K562 (cell line): ENCODE data around the gene CFAP69. TPM values are rescaled to one million over a fixed set of nuclear protein-coding genes. Genes with fewer than 3 reads are reported as not detected.

Experiments
- ATAC-seq: fragments of 200-7000 bp; cut with Tn5 transposase; 3 replicates; pipeline ENCODE4 v1.9.1; 2020; ENCODE audit warnings: moderate library complexity
- BruUV-seq: library from RNA; stranded (reverse); fragments of 400-500 nt; replicated peaks from 2 replicates; lab custom pipeline; 2021; lab: Mats Ljungman, UMichigan
- CTCF ChIA-PET: fragments of 300-600 bp; formaldehyde crosslinking; extraction: SDS; loops from one replicate; lab custom pipeline; 2021; ENCODE audit warnings: low intra/inter-chr PET ratio; lab: Yijun Ruan, JAX
- POLR2A ChIA-PET: fragments of 300-600, 350-650 bp; sonication (Branson Sonifier 250); formaldehyde crosslinking; extraction: SDS; loops from one replicate; lab custom pipeline; 2021; ENCODE audit warnings: antibody characterized with exemption, inconsistent platforms; lab: Yijun Ruan, JAX
- DNase-seq, 4 experiments: peaks; one replicate each; pipeline versions ENCODE4 v3.0.0 to v3.0.0-alpha.2; 2011 to 2018; ENCODE audit warnings: low spot score in 3 of 4, mixed read lengths in 3 of 4; ENCODE audit errors: extremely low read depth in 1 of 4
- FAIRE-seq: peaks from 2 replicates; lab custom pipeline; 2011; peaks lifted over from hg19 to GRCh38; lab: Jason Lieb, UNC
- H2AFZ ChIP-seq: 2 replicates; pipeline ENCODE4 v1.6.0; 2011; ENCODE audit warnings: low read depth, low read length, control low read depth, inconsistent platforms
- H3K27ac ChIP-seq: fragments of 200-600 bp; 3 replicates; pipeline ENCODE4 v1.8.0; 2011; ENCODE audit warnings: low read depth, mild to moderate bottlenecking, control low read depth, inconsistent platforms, low read length, moderate library complexity, mixed read lengths; ENCODE audit errors: extremely low read depth
- H3K27me3 ChIP-seq, 2 experiments: fragments of 300-600 bp in 1 of 2; 2 replicates in 1 of 2; 3 replicates in 1 of 2; pipeline versions ENCODE4 v1.6.0 to v1.8.0; 2011; ENCODE audit warnings: inconsistent platforms in 2 of 2, low read length in 2 of 2, mild to moderate bottlenecking in 1 of 2, mixed read lengths in 1 of 2, moderate library complexity in 1 of 2; ENCODE audit not compliant: control insufficient read depth in 2 of 2, insufficient read depth in 2 of 2
- H3K36me3 ChIP-seq: fragments of 300-600 bp; 3 replicates; pipeline ENCODE4 v1.8.0; 2011; ENCODE audit warnings: mild to moderate bottlenecking, low read length, inconsistent platforms; ENCODE audit not compliant: control insufficient read depth, insufficient read depth
- H3K4me1 ChIP-seq, 2 experiments: fragments of 200-600 bp in 1 of 2; replicated peaks in 1 of 2; 2 replicates in 1 of 2; 3 replicates in 1 of 2; pipeline versions ENCODE4 v1.5.1 to v1.8.0; 2011; ENCODE audit warnings: inconsistent platforms in 2 of 2, low read length in 2 of 2, mild to moderate bottlenecking in 1 of 2, mixed read lengths in 1 of 2, moderate library complexity in 1 of 2; ENCODE audit not compliant: control insufficient read depth in 2 of 2, insufficient read depth in 2 of 2
- H3K4me2 ChIP-seq: 2 replicates; pipeline ENCODE4 v1.6.1; 2011; ENCODE audit warnings: low read length, control low read depth, inconsistent platforms, mixed read lengths; ENCODE audit not compliant: insufficient read depth
- H3K4me3 ChIP-seq: fragments of 200-600 bp; sonication (generic), shearing (Covaris generic); 2 replicates; pipeline ENCODE4 v1.5.1; 2016; ENCODE audit warnings: control low read depth, inconsistent platforms
- H3K79me2 ChIP-seq: fragments of 200-600 bp; 3 replicates; pipeline ENCODE4 v1.8.0; 2011; ENCODE audit warnings: low read length, inconsistent platforms; ENCODE audit not compliant: control insufficient read depth, insufficient read depth
- H3K9ac ChIP-seq, 2 experiments: 2 replicates each; pipeline versions ENCODE4 v1.6.0 to v1.6.1; 2011; ENCODE audit warnings: low read depth in 2 of 2, low read length in 2 of 2, control low read depth in 1 of 2, inconsistent platforms in 1 of 2, mild to moderate bottlenecking in 1 of 2, mixed read lengths in 1 of 2; ENCODE audit not compliant: insufficient read depth in 1 of 2
- H3K9me1 ChIP-seq: one replicate; pipeline ENCODE4 v1.6.0; 2011; ENCODE audit warnings: inconsistent platforms, mild to moderate bottlenecking, low read length, moderate library complexity; ENCODE audit not compliant: control insufficient read depth, insufficient read depth
- H3K9me3 ChIP-seq: replicated peaks from 2 replicates; pipeline ENCODE4 v1.5.1; 2011; ENCODE audit warnings: low read depth, low read length, inconsistent platforms; ENCODE audit not compliant: control insufficient read depth, insufficient read depth
- H4K20me1 ChIP-seq: replicated peaks from 2 replicates; pipeline ENCODE4 v1.6.1; 2011; ENCODE audit warnings: low read length, inconsistent platforms, mixed read lengths; ENCODE audit not compliant: control insufficient read depth, insufficient read depth
- ETV5 ChIP-seq: sonication (generic); formaldehyde crosslinking; IDR thresholded peaks from 2 replicates; pipeline ENCODE4 v1.4.0; 2020; ENCODE audit warnings: low read depth, mild to moderate bottlenecking, missing genetic modification reagents
- MCM5 ChIP-seq: fragments of 450-650 bp; IDR thresholded peaks from 2 replicates; pipeline ENCODE4 v1.6.1; 2016; ENCODE audit warnings: low read depth
- PCBP2 ChIP-seq: fragments of 200-400 bp; formaldehyde crosslinking; IDR thresholded peaks from 2 replicates; pipeline ENCODE4 v1.6.1; 2018; ENCODE audit warnings: low read length, low read depth, mild to moderate bottlenecking, moderate library complexity; ENCODE audit not compliant: poor library complexity, severe bottlenecking
- PHTF2 ChIP-seq: fragments of 250-450 bp; sonication (Bioruptor Pico); IDR thresholded peaks from 2 replicates; pipeline ENCODE4 v1.5.0; 2021; ENCODE audit warnings: mild to moderate bottlenecking
- RBM25 ChIP-seq: fragments of 200-400 bp; formaldehyde crosslinking; IDR thresholded peaks from 2 replicates; pipeline ENCODE4 v1.6.1; 2018; ENCODE audit warnings: low read length, low read depth, moderate library complexity; ENCODE audit not compliant: severe bottlenecking
- RFX5 ChIP-seq: IDR thresholded peaks from 2 replicates; pipeline ENCODE4 v1.6.1; 2011; ENCODE audit warnings: low read depth, mild to moderate bottlenecking, improper control_type of control experiment, low read length
- ZBTB33 ChIP-seq: sonication (generic); formaldehyde crosslinking; IDR thresholded peaks from 2 replicates; pipeline ENCODE4 v1.8.1; 2023; ENCODE audit warnings: mild to moderate bottlenecking, missing genetic modification reagents
- ZNF197 ChIP-seq: fragments of 200-800 bp; sonication (Bioruptor generic); IDR thresholded peaks from 2 replicates; pipeline ENCODE4 v1.6.1; 2016; ENCODE audit warnings: low read depth, missing genetic modification characterization, missing compliant biosample characterization
- ZNF408 ChIP-seq: fragments of 250-450 bp; sonication (Bioruptor Pico); IDR thresholded peaks from 2 replicates; pipeline ENCODE4 v1.4.0; 2020; ENCODE audit warnings: low read depth, mild to moderate bottlenecking, moderate library complexity
- WGBS: fragments of 100-300 bp; shearing (Covaris generic); methylation state at CpG from one replicate; pipeline ENCODE4 v1.1.6; 2016; ENCODE audit warnings: low coverage, mixed read lengths; ENCODE audit not compliant: insufficient coverage; ENCODE audit errors: missing lambda C conversion rate; 5-methylcytosine and 5-hydroxymethylcytosine counted together
- in situ Hi-C: fragments of 300-500 bp; cut with MboI; formaldehyde crosslinking; loops from 4 replicates; pipeline ENCODE4 v1.15.0; 2018; ENCODE audit warnings: inconsistent platforms, mixed read lengths
- intact Hi-C: fragments of 100-400 bp; cut with micrococcal nuclease; formaldehyde crosslinking; loops from 2 replicates; pipeline ENCODE4 v1.14.2; 2022
- polyA plus RNA-seq, 8 experiments: library from polyadenylated mRNA; depleted of rRNA in 4 of 8; stranded (reverse) in 5 of 8; unstranded in 3 of 8; fragments of >200 nt; fragmentation: Nextera tagmentation in 2 of 8; fragmentation: Illumina TruSeq in 1 of 8; extraction: Ambion mirVana in 2 of 8; extraction: Trizol in 1 of 8; gene quantifications; 2 replicates each; pipeline versions ENCODE4 v1.2.1 to v1.2.3, GENCODE V29; 2011 to 2014; ENCODE audit warnings: inconsistent platforms in 1 of 8, missing spikeins in 1 of 8
- total RNA-seq, 7 experiments: library from RNA; depleted of rRNA in 6 of 7; stranded (reverse); fragments of >200 nt in 6 of 7; fragmentation: Illumina TruSeq in 2 of 7; extraction: Trizol in 2 of 7; gene quantifications; 2 replicates each; pipeline versions ENCODE4 v1.2.1 to v1.2.3, GENCODE V29; 2011 to 2021; ENCODE audit warnings: low replicate concordance in 1 of 7
- TF ChIP-seq, protein P1 (sequence below): fragments of 450-650 bp; formaldehyde crosslinking; IDR thresholded peaks from 2 replicates; pipeline ENCODE4 v1.4.0; 2020; ENCODE audit warnings: mild to moderate bottlenecking, moderate library complexity
- TF ChIP-seq, protein P2 (sequence below): sonication (generic); formaldehyde crosslinking; IDR thresholded peaks from 2 replicates; pipeline ENCODE4 v1.8.1; 2022; ENCODE audit warnings: missing genetic modification reagents

CFAP69 gene
- total and polyA plus RNA-seq, 9 of the 15 experiments (the other 6 are each of a cell fraction or from before 2014, with no cell fraction given) = 0.24 to 5.1 (median 1.7) TPM

- intact Hi-C loops (no loop called here), in situ Hi-C loops (no loop called here)
- Histone ChIP-seq H3K4me2 (no peak overlapping the region), H3K4me3 (no peak overlapping the region), H4K20me1 (no peaks in the 10 kb centered on the region), H3K36me3 (no peaks in the 10 kb centered on the region), H3K9me3 (no peaks in the 10 kb centered on the region), H2AFZ (peak overlapping the region; percentile 18; the same call in 1 of the 2 replicates), H3K27ac (no peak overlapping the region), H3K9me1 (no peaks in the 10 kb centered on the region), H3K9ac (no peak overlapping the region), H3K79me2 (no peaks in the 10 kb centered on the region), H3K4me1 (peaks cover 0 to 7% of the 10 kb centered on the region in 2 experiments; a peak in 1 of 5 replicates), H3K27me3 (no peaks in the 10 kb centered on the region)
- FAIRE-seq = no peak
- CTCF ChIA-PET = interaction anchor here (0.6 kb wide), 1 partner anchor 67 kb away, joined by 3 read pairs; no protein-coding TSS in a partner anchor
- BruUV-seq = no TSS peak
- no peak for DNase-seq
- POLR2A ChIA-PET = no interaction called here
- no peak for TF ChIP-seq RFX5
- TF ChIP-seq RBM25 = no peak
- no peak for TF ChIP-seq ETV5 (CRISPR knock-in tag)
- peak; percentile 17; the same call in 2 of the 3 replicates for ATAC-seq
- WGBS = 33% methylated on average over 1 of the region's 1 CpG
Measured at GRCh38 chr7:90238583-90238982, 6.4 kb upstream of the CFAP69 start.

DNA sequence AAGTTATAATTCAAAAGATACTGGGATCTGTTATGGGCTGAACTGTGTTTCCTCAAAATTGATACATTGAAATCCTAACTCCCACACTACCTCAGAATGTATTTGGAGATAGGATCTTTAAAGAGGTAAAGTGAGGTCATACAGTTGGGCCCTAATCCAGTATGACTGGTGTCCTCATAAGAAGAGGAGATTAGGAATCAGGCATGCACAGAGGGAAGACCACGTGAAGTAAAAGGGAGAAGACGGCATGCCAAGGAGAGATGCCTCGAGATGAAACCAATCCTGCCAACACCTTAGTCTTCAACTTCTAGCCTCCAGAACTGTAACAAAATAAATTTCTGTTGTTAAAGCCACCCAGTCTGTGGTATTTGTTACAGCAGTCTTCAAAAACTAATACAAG, 5.9 kb upstream of the CFAP69 start:
- H3K4me2 ChIP-seq = peak overlapping the region; percentile 56
- no peak overlapping the region for H3K27ac ChIP-seq
- BruUV-seq = no TSS peak
- 0 out of 4 replicates have a peak overlapping the region, but pooled peaks of 1 of the 2 experiments have one; percentile 25 for H3K9ac ChIP-seq
- no peaks in the 10 kb centered on the region for H3K9me1 ChIP-seq
- H2AFZ ChIP-seq = peak overlapping the region; percentile 82
- peaks cover 0 to 7% of the 10 kb centered on the region in 2 experiments; a peak in 1 of 5 replicates for H3K4me1 ChIP-seq
- H3K9me3 ChIP-seq = no peaks in the 10 kb centered on the region
- CTCF ChIA-PET = no interaction called here
- FAIRE-seq = peak; percentile 56
- 9% methylated on average over 3 of the region's 3 CpGs for WGBS
- intact Hi-C loops (no loop called here), in situ Hi-C loops (no loop called here)
- POLR2A ChIA-PET = no interaction called here
- no peak overlapping the region for H3K4me3 ChIP-seq
- peak in 2 of 4 experiments; percentile 18 to 39 for DNase-seq
- H4K20me1 ChIP-seq = no peaks in the 10 kb centered on the region
- no peaks in the 10 kb centered on the region for H3K27me3 ChIP-seq
- no peaks in the 10 kb centered on the region for H3K36me3 ChIP-seq
- H3K79me2 ChIP-seq = no peaks in the 10 kb centered on the region
- peak; percentile 74 for ATAC-seq
- TF ChIP-seq, protein P1, sequence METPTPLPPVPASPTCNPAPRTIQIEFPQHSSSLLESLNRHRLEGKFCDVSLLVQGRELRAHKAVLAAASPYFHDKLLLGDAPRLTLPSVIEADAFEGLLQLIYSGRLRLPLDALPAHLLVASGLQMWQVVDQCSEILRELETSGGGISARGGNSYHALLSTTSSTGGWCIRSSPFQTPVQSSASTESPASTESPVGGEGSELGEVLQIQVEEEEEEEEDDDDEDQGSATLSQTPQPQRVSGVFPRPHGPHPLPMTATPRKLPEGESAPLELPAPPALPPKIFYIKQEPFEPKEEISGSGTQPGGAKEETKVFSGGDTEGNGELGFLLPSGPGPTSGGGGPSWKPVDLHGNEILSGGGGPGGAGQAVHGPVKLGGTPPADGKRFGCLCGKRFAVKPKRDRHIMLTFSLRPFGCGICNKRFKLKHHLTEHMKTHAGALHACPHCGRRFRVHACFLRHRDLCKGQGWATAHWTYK = no peak
- TF ChIP-seq PHTF2 (CRISPR knock-in tag) = no peak
- TF ChIP-seq RFX5 = no peak
- no peak for TF ChIP-seq ZBTB33 (CRISPR knock-in tag)
- no peak for TF ChIP-seq PCBP2
- TF ChIP-seq ZNF197 (CRISPR knock-in tag) = no peak
- TF ChIP-seq, protein P2, sequence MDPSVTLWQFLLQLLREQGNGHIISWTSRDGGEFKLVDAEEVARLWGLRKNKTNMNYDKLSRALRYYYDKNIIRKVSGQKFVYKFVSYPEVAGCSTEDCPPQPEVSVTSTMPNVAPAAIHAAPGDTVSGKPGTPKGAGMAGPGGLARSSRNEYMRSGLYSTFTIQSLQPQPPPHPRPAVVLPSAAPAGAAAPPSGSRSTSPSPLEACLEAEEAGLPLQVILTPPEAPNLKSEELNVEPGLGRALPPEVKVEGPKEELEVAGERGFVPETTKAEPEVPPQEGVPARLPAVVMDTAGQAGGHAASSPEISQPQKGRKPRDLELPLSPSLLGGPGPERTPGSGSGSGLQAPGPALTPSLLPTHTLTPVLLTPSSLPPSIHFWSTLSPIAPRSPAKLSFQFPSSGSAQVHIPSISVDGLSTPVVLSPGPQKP (CRISPR knock-in tag) = no peak
- no peak for TF ChIP-seq MCM5
- no peak for TF ChIP-seq ZNF408 (CRISPR knock-in tag)
